ENCODE measurements around the gene PUDP.

DNA sequence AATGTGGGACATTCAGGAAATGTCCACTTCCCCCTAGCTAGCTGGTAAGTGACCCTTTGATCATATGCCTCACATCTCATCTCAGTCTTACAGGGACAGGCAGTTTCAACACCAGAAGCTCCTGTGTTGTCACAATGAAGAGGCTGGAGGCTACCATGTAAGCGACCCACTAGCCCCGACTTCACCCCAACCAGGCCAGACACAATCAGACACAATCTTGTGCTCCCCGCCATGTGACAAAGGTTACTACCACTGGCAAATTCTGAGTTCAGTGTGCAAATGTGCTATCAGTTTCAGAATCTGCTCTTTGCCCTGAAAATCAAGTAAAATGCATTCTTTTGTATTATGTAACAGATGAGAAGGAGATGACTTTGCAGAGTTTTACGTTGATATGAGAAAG is 57.3 kb downstream of the PUDP start:
- TF ChIP-seq, protein P1, sequence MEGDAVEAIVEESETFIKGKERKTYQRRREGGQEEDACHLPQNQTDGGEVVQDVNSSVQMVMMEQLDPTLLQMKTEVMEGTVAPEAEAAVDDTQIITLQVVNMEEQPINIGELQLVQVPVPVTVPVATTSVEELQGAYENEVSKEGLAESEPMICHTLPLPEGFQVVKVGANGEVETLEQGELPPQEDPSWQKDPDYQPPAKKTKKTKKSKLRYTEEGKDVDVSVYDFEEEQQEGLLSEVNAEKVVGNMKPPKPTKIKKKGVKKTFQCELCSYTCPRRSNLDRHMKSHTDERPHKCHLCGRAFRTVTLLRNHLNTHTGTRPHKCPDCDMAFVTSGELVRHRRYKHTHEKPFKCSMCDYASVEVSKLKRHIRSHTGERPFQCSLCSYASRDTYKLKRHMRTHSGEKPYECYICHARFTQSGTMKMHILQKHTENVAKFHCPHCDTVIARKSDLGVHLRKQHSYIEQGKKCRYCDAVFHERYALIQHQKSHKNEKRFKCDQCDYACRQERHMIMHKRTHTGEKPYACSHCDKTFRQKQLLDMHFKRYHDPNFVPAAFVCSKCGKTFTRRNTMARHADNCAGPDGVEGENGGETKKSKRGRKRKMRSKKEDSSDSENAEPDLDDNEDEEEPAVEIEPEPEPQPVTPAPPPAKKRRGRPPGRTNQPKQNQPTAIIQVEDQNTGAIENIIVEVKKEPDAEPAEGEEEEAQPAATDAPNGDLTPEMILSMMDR (IDR thresholded peaks at IDR 0.05), result peak in 1 of 6 experiments; percentile 2
- TF ChIP-seq POLR2A (IDR thresholded peaks at IDR 0.05), result no peak

All from Peyer's patch (tissue), 4 donors.